Esophagus (tissue), 2 donors: ENCODE data around the gene HDHD3. TPM values are rescaled to one million over a fixed set of nuclear protein-coding genes. Genes with fewer than 3 reads are reported as not detected.
"Not testable (repeated sequence)": the region's sequence is repeated elsewhere in the genome, so short reads cannot be mapped to it uniquely, and the experiment has no call there.

ENCODE experiments used
- H3K27ac ChIP-seq, 2 donors: one replicate each; pipeline ENCODE4 v1.5.1; 2013; ENCODE audit warnings: low read depth in 2 of 2, mild to moderate bottlenecking in 2 of 2, inconsistent platforms in 1 of 2, low read length in 1 of 2, moderate library complexity in 1 of 2
- H3K27me3 ChIP-seq, 2 donors: one replicate each; pipeline ENCODE4 v1.6.1; 2013; ENCODE audit warnings: low read length in 2 of 2, control low read depth in 1 of 2, mild to moderate bottlenecking in 1 of 2; ENCODE audit not compliant: insufficient read depth in 2 of 2, control insufficient read depth in 1 of 2
- H3K36me3 ChIP-seq, 2 donors: one replicate each; pipeline ENCODE4 v1.6.1; 2013; ENCODE audit warnings: low read length in 1 of 2; ENCODE audit not compliant: control insufficient read depth in 2 of 2, insufficient read depth in 2 of 2
- H3K4me1 ChIP-seq, 2 donors: one replicate each; pipeline ENCODE4 v1.6.1; 2013; ENCODE audit warnings: low read length in 1 of 2; ENCODE audit not compliant: control insufficient read depth in 2 of 2, insufficient read depth in 2 of 2
- H3K4me3 ChIP-seq, 2 donors: one replicate each; pipeline ENCODE4 v1.5.1; 2013; ENCODE audit warnings: low read length in 2 of 2, mild to moderate bottlenecking in 2 of 2, low read depth in 1 of 2, moderate library complexity in 1 of 2
- H3K9me3 ChIP-seq, 2 donors: one replicate each; pipeline ENCODE4 v1.6.1; 2013; ENCODE audit warnings: mild to moderate bottlenecking in 2 of 2, low read depth in 1 of 2, low read length in 1 of 2, moderate library complexity in 1 of 2; ENCODE audit not compliant: control insufficient read depth in 2 of 2, insufficient read depth in 1 of 2
- WGBS, 2 donors: extraction: QIAGEN DNeasy Blood & Tissue Kit; methylation state at CpG; one replicate each; pipeline ENCODE4 v1.1.7; 2013; 5-methylcytosine and 5-hydroxymethylcytosine counted together
- polyA plus RNA-seq, 2 donors: library from polyadenylated mRNA; stranded (reverse); fragments of 200-250 nt; gene quantifications; one replicate each; pipeline ENCODE4 v1.2.3, GENCODE V29; 2013
- donor health status: healthy with polysubstance abuse.
- donor health status: Bipolar disorder and iron deficiency.

Gene HDHD3
- polyA plus RNA-seq, 2 donors, result 43.7 to 46.6 TPM

DNA sequence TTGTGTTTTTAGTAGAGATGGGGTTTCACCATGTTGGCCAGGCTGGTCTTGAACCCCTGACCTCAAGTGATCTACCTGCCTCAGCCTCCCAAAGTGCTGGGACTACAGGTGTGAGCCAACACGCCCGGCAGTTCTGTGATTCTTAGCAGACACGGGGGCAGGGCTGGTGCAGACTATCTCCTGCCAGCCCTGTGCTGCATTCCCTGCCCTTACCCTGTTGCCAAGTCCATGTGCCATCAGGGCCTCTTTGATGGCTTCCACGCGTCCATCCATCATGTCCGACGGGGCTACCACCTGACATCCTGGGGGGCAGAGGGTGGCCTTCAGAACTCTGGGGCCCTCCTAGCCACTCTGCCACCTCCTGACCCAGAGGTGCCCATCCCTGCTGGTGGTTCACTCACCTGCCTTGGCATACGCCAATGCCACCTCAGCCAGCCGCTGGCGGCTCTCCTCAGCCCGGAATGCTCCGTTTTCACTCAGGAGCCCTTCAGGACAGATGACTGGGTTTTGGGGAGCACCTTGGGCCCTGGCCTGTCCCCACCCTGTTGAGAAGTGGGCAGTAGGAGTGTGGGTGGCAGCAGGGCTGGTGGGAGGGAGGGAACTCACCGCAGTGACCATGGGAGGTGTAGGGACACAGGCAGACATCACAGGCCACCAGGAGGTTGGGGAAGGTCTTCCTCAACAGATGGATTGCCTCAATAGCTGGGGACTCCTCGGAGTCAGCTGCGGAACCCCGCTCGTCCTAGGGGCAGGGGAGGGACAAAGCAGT, 13.6 kb upstream of the HDHD3 start:
- Histone ChIP-seq H3K27ac (no peak overlapping the region), H3K9me3 (no peaks in the 10 kb centered on the region), H3K4me3 (no peak overlapping the region), H3K27me3 (no peaks in the 10 kb centered on the region), H3K36me3 (peaks cover 17 to 52% of the 10 kb centered on the region in 2 donors), H3K4me1 (no peaks in the 10 kb centered on the region)
- 93 to 94% methylated on average over 17 of the region's 17 CpGs for WGBS, 2 donors

DNA sequence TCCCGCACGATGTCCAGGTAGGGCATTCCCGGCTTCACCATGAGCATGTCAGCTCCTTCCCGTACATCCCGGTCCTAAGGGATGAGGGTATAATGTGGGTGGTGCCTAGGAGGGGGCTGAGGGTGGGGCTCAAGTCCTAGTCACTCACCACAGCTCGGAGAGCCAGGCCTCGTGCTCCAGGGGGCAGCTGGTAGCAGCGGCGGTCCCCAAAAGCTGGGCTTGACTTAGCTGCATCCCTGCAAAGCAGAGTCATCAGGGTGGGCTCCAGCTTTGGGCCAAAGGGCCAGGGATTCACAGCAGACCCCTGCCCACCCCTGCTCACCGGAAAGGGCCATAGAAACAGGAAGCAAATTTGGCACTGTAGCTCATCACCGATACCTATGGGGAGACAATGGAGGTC, 12.7 kb upstream of the HDHD3 start:
- peaks cover 17 to 49% of the 10 kb centered on the region in 2 donors for H3K36me3 ChIP-seq
- no peaks in the 10 kb centered on the region for H3K27me3 ChIP-seq
- no peak overlapping the region for H3K4me3 ChIP-seq
- no peaks in the 10 kb centered on the region for H3K4me1 ChIP-seq
- H3K9me3 ChIP-seq, result no peaks in the 10 kb centered on the region
- WGBS, 2 donors, result 89 to 92% methylated on average over 11 of the region's 11 CpGs
- H3K27ac ChIP-seq, result no peak overlapping the region

DNA sequence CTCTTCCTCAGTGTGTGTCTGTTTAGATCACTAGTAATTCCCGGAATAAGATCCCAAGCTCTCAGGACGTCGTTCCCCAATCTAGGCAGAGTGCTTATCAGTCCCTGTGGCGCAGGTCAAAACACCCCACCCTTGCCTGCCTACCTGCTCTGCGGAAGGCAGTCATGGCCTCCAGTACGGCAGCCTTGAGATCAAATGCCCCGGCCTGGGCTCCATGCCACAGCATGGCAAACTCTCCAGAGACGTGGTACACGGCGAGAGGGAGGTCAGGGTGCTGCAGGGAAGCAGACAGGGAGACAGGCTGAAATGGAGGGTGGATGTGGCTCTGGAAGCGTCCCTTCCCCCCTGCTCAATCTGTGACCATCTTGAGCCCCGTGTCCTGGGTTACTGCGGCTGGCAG, 12.0 kb upstream of the HDHD3 start:
- WGBS, 2 donors, result 68 to 91% methylated on average over 13 of the region's 13 CpGs
- no peak overlapping the region for H3K27ac ChIP-seq

DNA sequence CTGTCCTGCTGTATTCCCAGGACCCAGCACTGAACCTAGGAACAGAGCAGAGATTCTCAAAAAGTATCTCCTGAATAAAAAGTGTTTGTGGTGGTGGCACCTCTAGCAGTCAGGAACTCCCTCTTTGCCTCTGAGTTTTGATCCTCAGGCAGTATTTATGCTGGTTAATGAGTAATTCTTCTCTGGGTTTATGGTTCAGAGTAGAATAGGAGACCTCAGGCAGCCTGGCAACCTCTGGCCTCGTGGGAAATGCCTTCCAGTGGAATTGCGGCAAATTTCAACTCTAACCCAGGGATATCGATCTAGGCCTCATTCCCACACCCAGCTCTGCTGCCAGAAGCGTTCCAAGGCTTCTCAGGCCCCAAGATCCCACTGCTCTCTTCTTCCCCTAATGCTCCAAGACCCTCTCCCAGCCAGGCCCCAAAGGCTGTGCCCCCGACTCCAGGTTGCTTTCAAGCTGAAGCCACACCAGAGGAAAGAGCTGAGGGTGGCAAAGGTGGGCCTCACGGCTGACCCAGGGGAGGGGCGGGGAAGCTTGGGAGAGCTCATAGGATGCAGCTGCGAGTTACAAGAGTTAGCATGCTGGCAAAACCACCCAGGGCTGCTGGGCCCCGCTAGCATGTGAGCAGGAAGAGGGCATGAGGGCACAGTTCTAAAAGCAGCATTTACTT, 10.9 kb upstream of the HDHD3 start:
- H3K27me3 ChIP-seq, result no peaks in the 10 kb centered on the region
- H3K4me1 ChIP-seq, result no peaks in the 10 kb centered on the region
- no peaks in the 10 kb centered on the region for H3K9me3 ChIP-seq
- peaks cover 17 to 44% of the 10 kb centered on the region in 2 donors for H3K36me3 ChIP-seq
- WGBS, 2 donors, result 67 to 85% methylated on average over 9 of the region's 9 CpGs
- peak overlapping the region in 1 of 2 donors; percentile 48 for H3K27ac ChIP-seq
- H3K4me3 ChIP-seq, result no peak overlapping the region

More for the DNA sequence above, 12.0 kb upstream of the HDHD3 start:
- Histone ChIP-seq H3K36me3 (peaks cover 17 to 49% of the 10 kb centered on the region in 2 donors), H3K4me1 (no peaks in the 10 kb centered on the region), H3K4me3 (no peak overlapping the region), H3K9me3 (no peaks in the 10 kb centered on the region), H3K27me3 (no peaks in the 10 kb centered on the region)

DNA sequence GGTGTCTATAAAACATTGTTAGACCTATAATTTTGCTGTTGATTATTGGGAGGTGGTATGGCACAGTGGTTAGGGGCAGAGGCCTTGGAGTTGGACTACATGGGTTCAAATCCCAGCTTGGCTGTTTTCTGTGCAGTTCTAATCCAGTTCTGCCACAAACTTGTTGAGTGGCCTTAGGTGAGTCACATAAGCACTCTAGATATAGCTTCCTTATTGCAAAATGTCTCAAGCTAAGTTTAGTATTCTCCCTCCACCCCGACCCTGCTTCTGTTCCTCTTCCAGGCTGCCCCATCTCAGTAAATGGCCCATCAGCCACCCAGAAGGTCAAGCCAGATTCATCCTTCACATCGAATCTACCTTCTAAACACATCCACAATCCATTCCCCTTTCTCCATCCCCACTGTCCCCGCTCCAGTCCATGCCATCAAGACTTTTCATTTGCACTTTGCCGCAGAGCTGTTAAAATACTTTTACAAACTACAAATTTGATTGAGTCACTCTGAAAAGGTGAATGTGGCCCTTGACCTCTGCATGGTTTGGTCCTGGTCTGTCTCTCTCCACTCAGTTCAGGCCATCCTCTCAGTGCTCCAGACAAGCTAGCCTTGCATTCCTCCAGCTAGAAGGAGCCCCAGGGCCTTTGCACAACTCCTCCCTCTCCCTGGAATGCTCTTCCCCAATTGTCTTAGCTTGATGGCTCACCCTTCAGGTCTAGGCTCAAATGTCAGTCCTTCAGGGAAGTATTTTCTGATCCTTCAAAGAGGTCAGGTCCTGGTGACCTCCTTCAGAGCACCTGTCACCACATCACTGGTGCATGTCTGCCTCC, 10.0 kb upstream of the HDHD3 start:
- WGBS, 2 donors, result 82 to 92% methylated on average over 4 of the region's 4 CpGs
- H3K4me1 ChIP-seq, result no peaks in the 10 kb centered on the region
- no peaks in the 10 kb centered on the region for H3K9me3 ChIP-seq
- H3K27me3 ChIP-seq, result no peaks in the 10 kb centered on the region
- H3K36me3 ChIP-seq, result peaks cover 17 to 39% of the 10 kb centered on the region in 2 donors
- no peak overlapping the region for H3K4me3 ChIP-seq
- H3K27ac ChIP-seq, result peak overlapping the region; percentile 48 to 85

DNA sequence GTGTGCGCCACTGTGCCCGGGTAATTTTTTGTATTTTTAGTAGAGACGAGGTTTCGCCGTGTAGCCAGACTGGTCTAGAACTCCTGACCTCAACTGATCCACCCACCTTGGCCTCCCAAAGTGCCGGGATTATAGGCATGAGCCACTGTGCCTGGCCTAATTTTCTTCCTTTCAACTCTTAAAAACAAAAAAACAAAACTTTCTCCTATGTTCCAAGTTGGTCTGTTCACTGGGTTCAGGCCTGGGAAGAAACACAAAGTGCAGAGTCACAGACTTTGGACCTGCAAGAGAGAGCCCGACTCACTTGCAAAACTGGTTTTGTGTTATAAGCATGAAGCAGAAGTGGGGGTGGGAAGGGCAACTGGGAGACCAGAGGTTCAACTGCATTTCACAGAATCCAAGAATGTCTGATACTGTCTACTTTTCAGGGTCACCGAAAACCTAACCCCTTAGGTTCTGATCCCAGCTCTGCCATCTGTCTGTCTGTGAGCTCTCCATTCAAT, 5.2 kb upstream of the HDHD3 start:
- peaks cover 0 to 2% of the 10 kb centered on the region in 2 donors for H3K36me3 ChIP-seq
- H3K27me3 ChIP-seq, result no peaks in the 10 kb centered on the region
- no peaks in the 10 kb centered on the region for H3K9me3 ChIP-seq
- whole genome bisulfite sequencing, 2 donors, result 42 to 61% methylated on average over 8 of the region's 8 CpGs
- peak overlapping the region; percentile 89 to 93 for H3K27ac ChIP-seq
- no peak overlapping the region for H3K4me3 ChIP-seq
- no peaks in the 10 kb centered on the region for H3K4me1 ChIP-seq

DNA sequence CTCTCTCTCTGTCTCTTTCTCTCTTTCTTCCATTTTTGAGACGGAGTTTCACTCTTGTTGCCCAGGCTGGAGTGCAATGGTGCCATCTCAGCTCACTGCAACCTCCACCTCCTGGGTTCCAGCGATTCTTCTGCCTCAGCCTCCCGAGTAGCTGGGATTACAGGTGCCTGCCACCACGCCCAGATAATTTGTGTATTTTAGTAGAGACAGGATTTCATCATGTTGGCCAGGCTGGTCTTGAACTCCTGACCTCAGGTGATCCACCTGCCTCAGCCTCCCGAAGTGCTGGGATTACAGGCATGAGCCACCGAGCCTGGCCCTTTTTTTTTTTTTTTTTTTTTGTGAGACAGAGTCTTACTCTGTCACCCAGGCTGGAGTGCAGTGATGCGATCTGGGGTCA, 4.7 kb upstream of the HDHD3 start:
- not testable (repeated sequence) for H3K9me3 ChIP-seq, H3K36me3 ChIP-seq, H3K4me3 ChIP-seq, H3K27me3 ChIP-seq, H3K4me1 ChIP-seq
- 55 to 65% methylated on average over 7 of the region's 7 CpGs for WGBS, 2 donors
- H3K27ac ChIP-seq, result peak overlapping the region; percentile 89 to 93

DNA sequence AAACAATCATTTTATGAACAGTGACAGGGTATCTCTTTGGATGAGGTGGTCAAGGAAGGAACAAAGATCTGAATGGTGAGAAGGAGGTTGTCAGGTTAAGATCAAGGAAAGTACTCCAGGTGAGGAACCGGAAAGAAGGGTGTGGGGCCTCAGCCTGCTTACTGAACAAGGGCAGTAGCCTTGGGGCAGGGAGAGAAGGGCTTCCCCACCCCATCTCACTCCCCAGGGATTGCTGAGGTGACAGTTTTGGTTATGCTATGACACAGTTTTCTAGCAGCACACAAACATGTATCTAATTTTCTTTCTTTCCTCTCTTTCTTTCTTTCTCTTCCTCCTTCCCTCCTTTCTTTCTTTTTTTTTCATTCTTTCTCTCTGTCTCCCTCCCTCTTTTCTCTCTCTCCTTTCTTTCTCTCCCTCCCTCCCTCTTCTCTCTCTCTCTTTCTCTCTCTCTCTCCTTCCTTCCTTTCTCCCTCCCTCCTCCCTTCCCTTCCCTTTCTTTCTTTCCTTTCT, 4.1 kb upstream of the HDHD3 start:
- 17 to 31% methylated on average over 1 of the region's 1 CpG for WGBS, 2 donors
- H3K4me3 ChIP-seq, result no peak overlapping the region

DNA sequence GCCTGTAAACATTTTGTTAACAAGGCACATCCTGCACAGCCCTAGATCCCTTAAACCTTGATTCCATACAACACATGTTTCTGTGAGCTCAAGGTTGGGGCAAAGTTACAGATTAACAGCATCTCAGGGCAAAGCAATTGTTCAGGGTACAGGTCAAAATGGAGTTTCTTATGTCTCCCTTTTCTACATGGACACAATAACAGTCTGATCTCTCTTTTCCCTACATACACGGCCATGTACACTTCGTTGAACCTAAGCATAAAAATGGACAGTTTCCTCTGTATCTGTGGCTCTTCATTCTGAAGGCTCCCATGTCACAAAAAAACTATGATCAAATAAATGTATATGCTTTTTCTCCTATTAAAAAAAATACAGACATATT, 3.0 kb upstream of the HDHD3 start:
- not testable (repeated sequence) for H3K36me3 ChIP-seq, H3K27me3 ChIP-seq, H3K4me3 ChIP-seq, H3K9me3 ChIP-seq, H3K4me1 ChIP-seq, H3K27ac ChIP-seq
- 82% methylated on average over 2 of the region's 2 CpGs for WGBS, 2 donors

More for the DNA sequence above, 4.1 kb upstream of the HDHD3 start:
- Histone ChIP-seq H3K36me3 (no peaks in the 10 kb centered on the region), H3K9me3 (no peaks in the 10 kb centered on the region), H3K4me1 (no peaks in the 10 kb centered on the region), H3K27me3 (no peaks in the 10 kb centered on the region), H3K27ac (peak overlapping the region; percentile 78 to 85)
